A673 (cell line): ENCODE data around the gene SPNS2. TPM values are rescaled to one million over a fixed set of nuclear protein-coding genes. Genes with fewer than 3 reads are reported as not detected.

Source experiments
- BruUV-seq: library from RNA; stranded (reverse); fragments of 400-500 nt; replicated peaks from 2 replicates; lab custom pipeline; 2021; lab: Mats Ljungman, UMichigan
- CTCF ChIA-PET: fragments of 300-600 bp; sonication (Branson Sonifier 250); formaldehyde crosslinking; loops from one replicate; lab custom pipeline; 2022; ENCODE audit warnings: antibody characterized with exemption; lab: Charles Lee
- POLR2A ChIA-PET: fragments of 300-600 bp; sonication (Branson Sonifier 250); formaldehyde crosslinking; loops from one replicate; lab custom pipeline; 2022; ENCODE audit warnings: antibody characterized with exemption; ENCODE audit not compliant: low non-redundant PET; lab: Charles Lee
- DNase-seq: peaks from one replicate; pipeline ENCODE4 v3.0.0-alpha.2; 2015; ENCODE audit warnings: low spot score
- H3K27ac ChIP-seq: fragments of 200-600 bp; sonication (generic); 2 replicates; pipeline ENCODE4 v1.5.1; 2016; ENCODE audit warnings: mixed run types, low read depth, mild to moderate bottlenecking, mixed read lengths, antibody characterized with exemption, low read length; ENCODE audit not compliant: poor library complexity, severe bottlenecking
- H3K27me3 ChIP-seq: fragments of 200-600 bp; sonication (generic); replicated peaks from 2 replicates; pipeline ENCODE4 v1.6.1; 2017; ENCODE audit warnings: mixed run types, low read depth, mild to moderate bottlenecking, mixed read lengths, antibody characterized with exemption, low read length; ENCODE audit not compliant: insufficient read depth, poor library complexity
- H3K36me3 ChIP-seq: fragments of 200-600 bp; sonication (generic); 2 replicates; pipeline ENCODE4 v1.6.1; 2016; ENCODE audit warnings: mixed run types, mild to moderate bottlenecking, mixed read lengths, antibody characterized with exemption, low read length; ENCODE audit not compliant: insufficient read depth, poor library complexity, severe bottlenecking
- H3K4me1 ChIP-seq: fragments of 200-600 bp; sonication (generic); 2 replicates; pipeline ENCODE4 v1.6.1; 2017; ENCODE audit warnings: mixed run types, mild to moderate bottlenecking, mixed read lengths, antibody characterized with exemption, low read length; ENCODE audit not compliant: insufficient read depth, poor library complexity, severe bottlenecking
- H3K4me3 ChIP-seq: fragments of 200-600 bp; sonication (generic); 2 replicates; pipeline ENCODE4 v1.5.1; 2016; ENCODE audit warnings: low read depth, mixed run types, mild to moderate bottlenecking, mixed read lengths, low read length; ENCODE audit not compliant: poor library complexity, severe bottlenecking
- H3K9me3 ChIP-seq: fragments of 200-600 bp; sonication (generic); 2 replicates; pipeline ENCODE4 v1.6.1; 2016; ENCODE audit warnings: mixed run types, low read depth, mild to moderate bottlenecking, mixed read lengths, antibody characterized with exemption, low read length; ENCODE audit not compliant: poor library complexity, severe bottlenecking
- EZH2 ChIP-seq: fragments of 200-600 bp; sonication (generic); IDR thresholded peaks from 2 replicates; pipeline ENCODE4 v1.6.1; 2017; ENCODE audit warnings: borderline replicate concordance, low read depth, mild to moderate bottlenecking, mixed read lengths, antibody characterized with exemption, low read length; ENCODE audit not compliant: poor library complexity, severe bottlenecking
- intact Hi-C: fragments of 100-400 bp; cut with micrococcal nuclease; formaldehyde crosslinking; loops from one replicate; pipeline ENCODE4 v1.10.0; 2022; ENCODE audit not compliant: unreplicated experiment
- total RNA-seq: library from RNA; stranded (reverse); gene quantifications from 2 replicates; pipeline ENCODE4 v1.2.3, GENCODE V29; 2021
- TF ChIP-seq, protein P1 (sequence below): fragments of 300-800, 200-600 bp; sonication (generic); conservative IDR thresholded peaks from 2 replicates; pipeline ENCODE4 v1.5.1; 2017; ENCODE audit warnings: low read depth, mild to moderate bottlenecking, antibody characterized with exemption, low read length, moderate library complexity, mixed read lengths

SPNS2 gene
- total RNA-seq, 1 experiment from 2014 or later = not detected

DNA sequence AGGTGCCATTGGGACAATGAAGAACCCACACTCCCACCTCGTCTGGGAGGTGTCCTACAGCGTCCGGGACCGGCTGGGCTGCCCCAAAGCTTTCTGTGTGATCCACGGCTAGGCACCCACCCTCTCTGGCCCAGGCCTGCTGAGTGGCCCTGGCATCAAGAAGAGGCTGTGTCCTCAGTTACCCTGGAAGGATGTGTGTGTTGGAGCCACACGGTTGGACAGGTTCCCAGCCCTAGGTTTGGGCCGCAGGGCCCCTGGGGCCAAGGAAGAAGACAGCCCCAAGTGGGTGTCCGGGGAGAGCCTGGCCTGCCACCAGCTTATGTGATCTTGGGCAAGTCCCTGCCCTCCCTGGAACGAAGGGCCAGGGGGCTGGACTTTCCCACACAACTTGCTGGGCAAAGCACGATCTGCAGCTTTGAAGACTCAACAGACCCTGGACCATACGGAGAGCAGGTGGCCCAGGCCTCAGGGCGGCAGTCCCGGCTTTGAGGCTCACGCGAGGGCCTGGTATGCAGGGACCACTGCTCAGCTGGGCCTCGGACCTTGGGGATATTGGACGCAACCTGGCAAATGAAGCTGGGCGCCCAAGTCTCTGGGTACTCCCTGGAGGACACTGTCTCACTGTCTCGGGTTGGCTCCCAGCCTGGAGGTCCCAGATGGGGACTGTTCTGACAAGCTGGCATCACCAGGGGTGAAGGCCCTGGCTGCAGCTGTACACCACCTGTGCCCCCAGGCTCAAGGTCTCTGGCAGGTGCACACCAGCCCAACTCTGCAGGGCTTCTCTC, 39.0 kb downstream of the SPNS2 start:
- Histone ChIP-seq H3K27me3 (no peaks in the 10 kb centered on the region), H3K9me3 (no peaks in the 10 kb centered on the region), H3K4me1 (peaks cover 5% of the 10 kb centered on the region), H3K27ac (no peak overlapping the region), H3K36me3 (peaks cover 48% of the 10 kb centered on the region), H3K4me3 (no peak overlapping the region)
- ChIA-PET POLR2A (no interaction called here), CTCF (interaction anchor here (0.6 kb wide), 1 partner anchor 32 kb away, joined by 15 read pairs; no protein-coding TSS in a partner anchor)
- no peak for TF ChIP-seq EZH2
- TF ChIP-seq, protein P1, sequence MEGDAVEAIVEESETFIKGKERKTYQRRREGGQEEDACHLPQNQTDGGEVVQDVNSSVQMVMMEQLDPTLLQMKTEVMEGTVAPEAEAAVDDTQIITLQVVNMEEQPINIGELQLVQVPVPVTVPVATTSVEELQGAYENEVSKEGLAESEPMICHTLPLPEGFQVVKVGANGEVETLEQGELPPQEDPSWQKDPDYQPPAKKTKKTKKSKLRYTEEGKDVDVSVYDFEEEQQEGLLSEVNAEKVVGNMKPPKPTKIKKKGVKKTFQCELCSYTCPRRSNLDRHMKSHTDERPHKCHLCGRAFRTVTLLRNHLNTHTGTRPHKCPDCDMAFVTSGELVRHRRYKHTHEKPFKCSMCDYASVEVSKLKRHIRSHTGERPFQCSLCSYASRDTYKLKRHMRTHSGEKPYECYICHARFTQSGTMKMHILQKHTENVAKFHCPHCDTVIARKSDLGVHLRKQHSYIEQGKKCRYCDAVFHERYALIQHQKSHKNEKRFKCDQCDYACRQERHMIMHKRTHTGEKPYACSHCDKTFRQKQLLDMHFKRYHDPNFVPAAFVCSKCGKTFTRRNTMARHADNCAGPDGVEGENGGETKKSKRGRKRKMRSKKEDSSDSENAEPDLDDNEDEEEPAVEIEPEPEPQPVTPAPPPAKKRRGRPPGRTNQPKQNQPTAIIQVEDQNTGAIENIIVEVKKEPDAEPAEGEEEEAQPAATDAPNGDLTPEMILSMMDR = no peak
- no TSS peak for BruUV-seq
- no peak for DNase-seq
- intact Hi-C loops = no loop called here

DNA sequence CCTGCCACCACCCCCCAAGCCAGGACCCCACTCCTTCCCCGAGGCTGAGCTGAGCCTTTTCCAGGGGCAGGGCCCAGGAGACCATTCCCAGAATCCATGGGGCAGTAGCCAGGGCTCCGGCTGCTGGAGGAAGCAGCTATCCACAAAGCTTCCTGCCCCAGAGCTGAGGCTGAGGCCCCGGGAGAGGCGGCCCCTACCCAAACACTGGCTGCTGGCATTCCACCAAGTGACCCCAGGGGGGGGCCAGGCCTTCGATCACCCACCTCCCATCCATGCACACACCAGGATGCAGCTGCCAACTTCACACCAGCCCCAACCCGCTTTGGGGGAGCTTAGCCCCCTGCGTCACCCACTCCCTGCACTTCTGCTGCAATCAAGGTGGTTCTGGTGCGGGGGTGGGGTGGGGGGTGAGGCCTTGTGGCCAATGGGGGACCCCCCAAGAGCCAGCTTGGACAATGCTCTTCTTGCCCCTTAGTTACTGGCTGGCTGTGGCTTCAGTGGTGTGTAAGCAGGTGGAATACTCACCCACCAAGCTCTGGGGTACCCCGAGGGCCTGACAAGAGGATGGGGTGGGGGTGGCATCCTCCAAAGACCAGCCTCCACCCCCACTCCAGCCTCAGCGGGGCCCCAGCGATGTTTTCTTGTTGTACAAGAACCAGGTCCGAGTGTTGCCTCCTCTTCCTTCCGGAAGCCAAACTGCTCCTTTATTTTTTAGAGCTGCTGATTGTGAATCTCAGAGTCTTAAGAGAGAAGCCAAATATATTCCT, 39.7 kb downstream of the SPNS2 start:
- peaks cover 5% of the 10 kb centered on the region for H3K4me1 ChIP-seq
- H3K9me3 ChIP-seq = no peaks in the 10 kb centered on the region
- TF ChIP-seq, protein P1 = no peak
- no peak for TF ChIP-seq EZH2
- no peaks in the 10 kb centered on the region for H3K27me3 ChIP-seq
- no peak for DNase-seq
- BruUV-seq = no TSS peak
- no peak overlapping the region for H3K4me3 ChIP-seq
- H3K36me3 ChIP-seq = peaks cover 56% of the 10 kb centered on the region
- no peak overlapping the region for H3K27ac ChIP-seq
- ChIA-PET CTCF (interaction anchor here (0.6 kb wide), 1 partner anchor 31 kb away, joined by 15 read pairs; no protein-coding TSS in a partner anchor), POLR2A (no interaction called here)
- intact Hi-C loops = no loop called here

DNA sequence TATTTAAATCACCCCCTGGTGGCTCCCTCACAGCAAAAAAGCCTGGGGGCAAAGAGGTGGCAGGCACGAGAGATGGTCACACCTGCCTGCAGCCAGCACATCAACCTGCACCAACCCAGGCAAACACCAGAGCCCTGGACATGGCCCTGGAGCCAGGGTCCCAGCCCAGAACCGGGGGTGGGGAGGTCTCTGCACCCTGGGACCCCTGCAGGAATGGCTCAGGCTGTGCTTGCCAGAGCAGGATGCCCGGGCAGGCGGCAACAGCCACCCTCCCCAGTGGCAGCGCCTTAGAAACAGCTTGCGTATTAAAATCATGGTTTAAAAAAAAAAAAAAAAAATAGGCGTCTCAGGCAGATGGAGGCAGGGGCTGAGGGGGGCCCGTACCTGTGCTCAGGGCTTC, 40.3 kb downstream of the SPNS2 start:
- ChIA-PET POLR2A (no interaction called here), CTCF (no interaction called here)
- no peak for TF ChIP-seq EZH2
- TF ChIP-seq, protein P1 = no peak
- BruUV-seq = TSS peak; percentile 78
- no peak for DNase-seq
- H3K27ac ChIP-seq = no peak overlapping the region
- no peaks in the 10 kb centered on the region for H3K9me3 ChIP-seq
- H3K4me3 ChIP-seq = no peak overlapping the region
- intact Hi-C loops = no loop called here
- H3K4me1 ChIP-seq = peaks cover 5% of the 10 kb centered on the region
- H3K36me3 ChIP-seq = peaks cover 57% of the 10 kb centered on the region
- H3K27me3 ChIP-seq = no peaks in the 10 kb centered on the region
